GM21723 (cell line): ENCODE data around the gene GPR50.

ENCODE experiments used
- ATAC-seq: cut with Tn5 transposase; IDR thresholded peaks from one replicate; pipeline ENCODE4 v1.9.1; 2021; ENCODE audit warnings: mild to moderate bottlenecking, moderate library complexity; ENCODE audit not compliant: unreplicated experiment

GPR50 gene

GRCh38 chrX:151226941-151227340 is 50.6 kb downstream of the GPR50 start:
- no peak for ATAC-seq

DNA sequence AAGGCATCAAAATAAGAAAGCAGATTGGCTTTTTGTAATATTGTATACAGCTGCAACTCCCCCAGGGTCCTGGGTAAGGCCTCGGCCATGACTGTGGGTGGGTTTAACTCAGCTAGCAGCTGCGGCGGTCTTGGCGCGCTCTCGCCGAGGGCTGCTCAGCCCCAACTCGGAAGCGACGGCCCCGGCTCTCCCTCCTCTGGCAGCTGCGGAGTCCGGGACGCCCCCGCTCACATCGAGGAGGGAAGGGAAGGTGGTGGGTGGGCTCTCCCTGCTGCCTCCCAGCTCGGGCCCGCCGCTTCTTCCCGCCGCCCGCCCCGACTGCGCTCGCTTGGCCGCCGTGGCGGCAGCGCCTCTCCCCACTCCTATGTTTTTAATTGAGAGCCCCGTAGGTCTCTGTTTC is 51.2 kb downstream of the GPR50 start:
- ATAC-seq: no peak

GRCh38 chrX:151228935-151229334 is 52.6 kb downstream of the GPR50 start:
- no peak for ATAC-seq
